ENCODE results near the gene GTF2A1.

GRCh38 chr14:81252278-81252677 is 31.5 kb upstream of the GTF2A1 start:
- TF ChIP-seq CTCF (IDR thresholded peaks at IDR 0.05 in 4 of 5, conservative IDR thresholded peaks at IDR 0.05 in 1 of 5) (no peak), POLR2A (IDR thresholded peaks at IDR 0.05) (no peak)
